Measurements from ENCODE around the gene SLC24A3.

The SLC24A3 gene

DNA sequence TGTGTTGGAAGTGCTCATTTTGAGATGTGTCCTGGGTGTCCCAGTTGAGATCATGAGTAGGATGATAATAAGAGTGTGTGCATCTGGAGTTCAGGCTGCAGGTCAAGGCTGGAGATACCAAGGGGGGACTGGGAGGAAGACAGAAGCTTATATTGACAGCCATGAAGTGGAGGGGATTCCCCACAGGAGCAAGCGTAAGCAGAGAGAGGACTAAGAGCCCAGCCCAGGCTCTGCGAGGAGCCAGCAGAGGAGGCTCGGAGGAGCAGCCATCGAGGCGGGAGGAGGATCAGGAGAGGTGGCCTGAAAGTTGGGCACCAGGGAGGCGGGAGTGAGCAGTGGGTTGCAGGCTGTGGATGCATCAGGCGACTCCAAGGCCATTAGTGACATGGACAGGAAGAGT is 116.2 kb downstream of the SLC24A3 start:
- Histone ChIP-seq H3K36me3 (ENCODE audit: insufficient read depth, low read length) (no peaks in the 10 kb centered on the region), H4K20me1 (ENCODE audit: insufficient read depth, low read length, poor library complexity, severe bottlenecking) (no peaks in the 10 kb centered on the region), H2AFZ (ENCODE audit: low read length) (no peak overlapping the region), H3K4me2 (ENCODE audit: low read depth, low read length, poor library complexity, severe bottlenecking) (no peak overlapping the region), H3K4me1 (ENCODE audit: insufficient read depth, low read length, poor library complexity, severe bottlenecking) (peaks cover 17% of the 10 kb centered on the region), H3K9ac (ENCODE audit: low read depth, low read length, poor library complexity, severe bottlenecking) (no peak overlapping the region), H3K9me3 (ENCODE audit: insufficient read depth, low read depth, low read length) (no peaks in the 10 kb centered on the region), H3F3A (ENCODE audit: low read depth) (no peaks in the 10 kb centered on the region), H3K9me2 (replicated peaks; ENCODE audit: low read depth, low read length) (no peaks in the 10 kb centered on the region), H3K27me3 (ENCODE audit: insufficient read depth, low read length, poor library complexity, severe bottlenecking) (no peaks in the 10 kb centered on the region), H3K79me2 (ENCODE audit: insufficient read depth, low read length) (no peaks in the 10 kb centered on the region), H3K4me3 (ENCODE audit: low read length, poor library complexity, severe bottlenecking) (no peak overlapping the region)
- no peak for TF ChIP-seq EZH2phosphoT487 (IDR thresholded peaks at IDR 0.05; ENCODE audit: borderline replicate concordance)
- TF ChIP-seq, protein P1, sequence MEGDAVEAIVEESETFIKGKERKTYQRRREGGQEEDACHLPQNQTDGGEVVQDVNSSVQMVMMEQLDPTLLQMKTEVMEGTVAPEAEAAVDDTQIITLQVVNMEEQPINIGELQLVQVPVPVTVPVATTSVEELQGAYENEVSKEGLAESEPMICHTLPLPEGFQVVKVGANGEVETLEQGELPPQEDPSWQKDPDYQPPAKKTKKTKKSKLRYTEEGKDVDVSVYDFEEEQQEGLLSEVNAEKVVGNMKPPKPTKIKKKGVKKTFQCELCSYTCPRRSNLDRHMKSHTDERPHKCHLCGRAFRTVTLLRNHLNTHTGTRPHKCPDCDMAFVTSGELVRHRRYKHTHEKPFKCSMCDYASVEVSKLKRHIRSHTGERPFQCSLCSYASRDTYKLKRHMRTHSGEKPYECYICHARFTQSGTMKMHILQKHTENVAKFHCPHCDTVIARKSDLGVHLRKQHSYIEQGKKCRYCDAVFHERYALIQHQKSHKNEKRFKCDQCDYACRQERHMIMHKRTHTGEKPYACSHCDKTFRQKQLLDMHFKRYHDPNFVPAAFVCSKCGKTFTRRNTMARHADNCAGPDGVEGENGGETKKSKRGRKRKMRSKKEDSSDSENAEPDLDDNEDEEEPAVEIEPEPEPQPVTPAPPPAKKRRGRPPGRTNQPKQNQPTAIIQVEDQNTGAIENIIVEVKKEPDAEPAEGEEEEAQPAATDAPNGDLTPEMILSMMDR (conservative IDR thresholded peaks at IDR 0.05; ENCODE audit: low read length), result no peak

DNA sequence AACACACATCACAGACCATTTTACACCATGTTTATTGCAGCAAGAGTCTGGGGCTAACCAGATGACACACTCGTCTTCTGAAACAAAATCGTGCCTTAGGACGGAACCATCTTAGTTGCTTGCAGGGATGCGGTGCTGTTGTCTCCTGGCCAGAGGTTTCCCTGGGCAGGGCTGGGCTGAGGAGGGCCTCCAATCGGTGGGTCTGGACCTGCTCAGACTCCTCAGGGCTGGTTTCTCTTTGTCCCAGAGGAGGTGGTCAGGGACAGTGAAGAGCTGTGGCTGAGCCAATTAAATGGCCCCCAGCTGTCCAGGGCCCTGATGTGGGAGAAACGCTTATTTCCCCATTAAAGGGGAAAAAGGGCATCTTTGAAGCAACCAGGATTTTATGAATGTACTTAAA is 117.6 kb downstream of the SLC24A3 start:
- H4K20me1 ChIP-seq (ENCODE audit: insufficient read depth, low read length, poor library complexity, severe bottlenecking), result no peaks in the 10 kb centered on the region
- H3K27me3 ChIP-seq (ENCODE audit: insufficient read depth, low read length, poor library complexity, severe bottlenecking), result no peaks in the 10 kb centered on the region
- no peak overlapping the region for H3K4me2 ChIP-seq (ENCODE audit: low read depth, low read length, poor library complexity, severe bottlenecking)
- H3K36me3 ChIP-seq (ENCODE audit: insufficient read depth, low read length), result no peaks in the 10 kb centered on the region
- no peaks in the 10 kb centered on the region for H3K9me3 ChIP-seq (ENCODE audit: insufficient read depth, low read depth, low read length)
- H3K4me1 ChIP-seq (ENCODE audit: insufficient read depth, low read length, poor library complexity, severe bottlenecking), result peaks cover 17% of the 10 kb centered on the region
- no peaks in the 10 kb centered on the region for H3F3A ChIP-seq (ENCODE audit: low read depth)
- H3K9me2 ChIP-seq (replicated peaks; ENCODE audit: low read depth, low read length), result no peaks in the 10 kb centered on the region
- no peaks in the 10 kb centered on the region for H3K79me2 ChIP-seq (ENCODE audit: insufficient read depth, low read length)
- no peak overlapping the region for H3K4me3 ChIP-seq (ENCODE audit: low read length, poor library complexity, severe bottlenecking)
- TF ChIP-seq EZH2phosphoT487 (IDR thresholded peaks at IDR 0.05; ENCODE audit: borderline replicate concordance), result no peak
- TF ChIP-seq, protein P1 (conservative IDR thresholded peaks at IDR 0.05; ENCODE audit: low read length), result no peak
- H3K9ac ChIP-seq (ENCODE audit: low read depth, low read length, poor library complexity, severe bottlenecking), result no peak overlapping the region
- H2AFZ ChIP-seq (ENCODE audit: low read length), result no peak overlapping the region

DNA sequence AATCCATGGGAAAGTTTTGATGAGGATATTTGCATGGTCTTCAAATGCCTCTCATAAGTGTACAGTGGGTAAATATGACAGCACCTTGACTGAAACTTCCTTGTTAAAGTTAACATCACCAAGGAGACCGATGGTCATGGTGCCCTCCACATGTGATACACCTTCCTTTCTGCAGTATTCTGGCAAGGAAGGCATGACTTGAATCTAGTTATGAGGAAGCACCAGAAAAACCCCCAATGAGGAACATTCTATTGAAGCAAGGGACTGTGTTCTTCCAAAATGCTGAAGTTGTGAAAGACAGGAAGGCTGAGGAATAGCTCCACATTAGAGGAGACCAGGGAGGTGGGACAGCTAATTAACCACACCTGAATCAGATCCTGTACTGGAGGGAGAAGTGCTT is 118.3 kb downstream of the SLC24A3 start:
- Histone ChIP-seq H3K9me2 (replicated peaks; ENCODE audit: low read depth, low read length) (no peaks in the 10 kb centered on the region), H3F3A (ENCODE audit: low read depth) (no peaks in the 10 kb centered on the region), H3K4me3 (ENCODE audit: low read length, poor library complexity, severe bottlenecking) (no peak overlapping the region), H3K4me1 (ENCODE audit: insufficient read depth, low read length, poor library complexity, severe bottlenecking) (peaks cover 17% of the 10 kb centered on the region), H3K9me3 (ENCODE audit: insufficient read depth, low read depth, low read length) (no peaks in the 10 kb centered on the region), H3K79me2 (ENCODE audit: insufficient read depth, low read length) (no peaks in the 10 kb centered on the region), H3K27me3 (ENCODE audit: insufficient read depth, low read length, poor library complexity, severe bottlenecking) (no peaks in the 10 kb centered on the region), H3K9ac (ENCODE audit: low read depth, low read length, poor library complexity, severe bottlenecking) (no peak overlapping the region), H3K4me2 (ENCODE audit: low read depth, low read length, poor library complexity, severe bottlenecking) (no peak overlapping the region), H3K36me3 (ENCODE audit: insufficient read depth, low read length) (no peaks in the 10 kb centered on the region), H4K20me1 (ENCODE audit: insufficient read depth, low read length, poor library complexity, severe bottlenecking) (no peaks in the 10 kb centered on the region), H2AFZ (ENCODE audit: low read length) (no peak overlapping the region)
- TF ChIP-seq, protein P1 (conservative IDR thresholded peaks at IDR 0.05; ENCODE audit: low read length), result no peak
- TF ChIP-seq EZH2phosphoT487 (IDR thresholded peaks at IDR 0.05; ENCODE audit: borderline replicate concordance), result no peak
